Natural killer cell treated with Interleukin-12 subunit alpha and Interleukin-12 subunit beta and Interleukin-15 and Interleukin-18, amount 100 ng/mL, for 72 hours (primary cell): ENCODE data around the gene EPHA4. TPM values are rescaled to one million over a fixed set of nuclear protein-coding genes. Genes with fewer than 3 reads are reported as not detected.

Experiments
- ATAC-seq, 2 donors: fragments of 150-1000 bp; cut with Tn5 transposase in 1 of 2; sonication (Bioruptor Pico), chemical (Tn5 transposase) in 1 of 2; 2 replicates each; pipeline ENCODE4 v1.10.0; 2021
- DNase-seq: peaks from one replicate; pipeline ENCODE4 v3.0.0; 2022; ENCODE audit warnings: low spot score
- H3K27ac Mint-ChIP-seq, 2 donors: 1 replicate in 1 of 2; 2 replicates in 1 of 2; pipeline ENCODE4 v1.8.0; 2022; ENCODE audit warnings: mixed read lengths in 2 of 2, mild to moderate bottlenecking in 1 of 2, moderate library complexity in 1 of 2
- H3K27me3 Mint-ChIP-seq, 2 donors: 1 replicate in 1 of 2; 2 replicates in 1 of 2; pipeline ENCODE4 v1.8.0; 2022; ENCODE audit warnings: mixed read lengths in 2 of 2
- H3K36me3 Mint-ChIP-seq: one replicate; pipeline ENCODE4 v1.8.0; 2022; ENCODE audit warnings: mixed read lengths
- H3K4me1 Mint-ChIP-seq, 2 donors: 1 replicate in 1 of 2; 2 replicates in 1 of 2; pipeline ENCODE4 v1.8.0; 2022; ENCODE audit warnings: low read depth in 2 of 2, mixed read lengths in 2 of 2, mild to moderate bottlenecking in 1 of 2
- H3K4me3 Mint-ChIP-seq: one replicate; pipeline ENCODE4 v1.8.0; 2022; ENCODE audit warnings: mixed read lengths
- H3K9me3 Mint-ChIP-seq: 2 replicates; pipeline ENCODE4 v1.8.0; 2022; ENCODE audit warnings: mixed read lengths
- total RNA-seq, 2 donors: library from RNA; stranded (reverse); gene quantifications; one replicate each; pipeline ENCODE4 v1.2.3, GENCODE V29; 2022

EPHA4 gene
- total RNA-seq, 2 donors from 2014 or later: 9.7 to 20.7 TPM

DNA sequence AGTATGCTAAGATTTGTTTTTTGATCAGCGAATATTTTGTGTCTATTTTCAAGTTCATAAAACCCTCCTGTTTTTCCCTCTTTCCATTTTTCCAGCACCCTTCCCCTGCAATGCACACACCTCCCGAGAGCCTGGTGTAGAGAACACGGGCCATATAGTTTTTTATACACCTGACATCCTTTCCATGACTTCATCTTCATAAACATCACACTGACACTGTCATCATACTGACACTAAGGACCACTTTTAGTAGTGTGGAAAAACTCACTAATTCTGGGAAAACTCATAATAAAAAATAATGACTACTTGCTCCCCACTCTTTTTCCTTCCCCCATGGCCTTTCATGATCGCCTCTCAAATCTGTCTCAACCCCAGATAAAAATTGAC is 70.2 kb downstream of the EPHA4 start:
- Mint-ChIP-seq H3K27me3 (no peaks in the 10 kb centered on the region), H3K36me3 (no peaks in the 10 kb centered on the region), H3K9me3 (no peaks in the 10 kb centered on the region), H3K4me1 (peaks cover 15 to 25% of the 10 kb centered on the region in 2 donors), H3K4me3 (no peak overlapping the region), H3K27ac (no peak overlapping the region)
- no peak for DNase-seq
- no peak for ATAC-seq

DNA sequence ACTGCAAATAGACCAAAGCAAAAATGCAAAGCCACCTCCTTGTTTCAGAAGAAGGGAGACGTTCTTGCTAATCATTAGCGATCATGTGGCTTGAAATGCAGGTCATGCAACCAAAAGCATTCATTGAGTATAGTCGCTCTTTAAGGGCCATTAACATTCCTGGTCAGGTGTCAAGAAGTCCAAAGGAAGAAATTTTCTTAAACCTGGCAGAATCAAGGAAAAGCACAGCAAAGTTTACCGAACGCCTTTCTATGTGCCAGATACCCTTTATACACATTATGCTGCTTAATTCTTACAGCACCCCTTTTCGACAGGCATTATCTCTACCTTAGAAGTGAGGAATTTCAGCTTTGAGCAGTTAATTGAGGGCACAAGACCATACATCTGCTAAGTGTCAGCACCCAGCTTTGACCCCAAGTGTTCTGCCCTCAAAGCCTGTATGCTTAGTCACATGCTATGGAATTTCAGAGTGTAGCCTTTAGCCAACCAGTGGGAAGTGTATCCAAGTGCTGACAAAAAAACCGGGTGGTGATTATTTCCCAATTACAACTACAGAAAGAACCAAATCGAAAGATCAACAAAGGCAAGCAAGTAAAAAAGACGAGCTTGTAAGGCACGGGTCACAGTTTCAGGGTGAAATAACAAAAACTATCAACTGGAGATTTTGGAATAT is 70.8 kb downstream of the EPHA4 start:
- no peak for DNase-seq
- H3K9me3 Mint-ChIP-seq: no peaks in the 10 kb centered on the region
- no peak overlapping the region for H3K27ac Mint-ChIP-seq
- no peaks in the 10 kb centered on the region for H3K36me3 Mint-ChIP-seq
- H3K4me1 Mint-ChIP-seq: peaks cover 15 to 22% of the 10 kb centered on the region in 2 donors
- ATAC-seq: no peak
- H3K27me3 Mint-ChIP-seq: no peaks in the 10 kb centered on the region
- no peak overlapping the region for H3K4me3 Mint-ChIP-seq

DNA sequence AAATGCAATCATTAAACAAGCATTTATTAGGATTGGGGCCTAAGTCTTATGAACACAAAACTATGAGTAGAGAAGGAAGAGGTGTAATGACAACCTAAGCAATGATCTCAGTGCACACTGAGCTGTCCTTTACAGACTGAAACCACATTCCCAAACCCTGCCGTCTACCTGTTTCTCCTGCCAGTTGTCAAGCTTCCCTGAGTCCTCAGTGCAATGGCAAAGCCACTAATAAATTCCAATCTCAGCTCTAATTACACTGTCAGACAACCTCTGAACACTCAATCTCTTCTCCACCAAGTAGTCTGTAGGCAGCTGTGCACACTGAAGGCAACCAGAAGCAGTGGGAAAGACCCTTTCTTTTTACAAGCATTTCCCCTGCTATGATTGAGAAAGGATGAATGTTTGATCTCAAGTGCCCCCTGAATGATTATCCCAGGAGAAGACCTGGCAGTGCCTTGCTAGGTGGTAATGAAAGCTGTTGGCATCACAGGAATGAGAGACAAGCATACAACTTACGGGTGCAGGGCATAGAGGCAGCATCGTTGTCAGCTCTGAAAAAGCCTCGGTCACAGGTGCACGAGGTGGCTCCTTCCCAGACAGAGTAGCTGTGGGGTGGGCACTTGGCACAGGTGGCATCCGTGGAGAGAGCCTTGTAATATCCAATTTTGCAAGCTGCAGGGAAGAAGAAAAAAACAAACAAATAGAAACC is 71.4 kb downstream of the EPHA4 start:
- H3K4me3 Mint-ChIP-seq: no peak overlapping the region
- ATAC-seq (no peak), DNase-seq (no peak)
- H3K27me3 Mint-ChIP-seq: no peaks in the 10 kb centered on the region
- H3K36me3 Mint-ChIP-seq: no peaks in the 10 kb centered on the region
- peaks cover 15 to 22% of the 10 kb centered on the region in 2 donors for H3K4me1 Mint-ChIP-seq
- H3K9me3 Mint-ChIP-seq: no peaks in the 10 kb centered on the region
- H3K27ac Mint-ChIP-seq: no peak overlapping the region

DNA sequence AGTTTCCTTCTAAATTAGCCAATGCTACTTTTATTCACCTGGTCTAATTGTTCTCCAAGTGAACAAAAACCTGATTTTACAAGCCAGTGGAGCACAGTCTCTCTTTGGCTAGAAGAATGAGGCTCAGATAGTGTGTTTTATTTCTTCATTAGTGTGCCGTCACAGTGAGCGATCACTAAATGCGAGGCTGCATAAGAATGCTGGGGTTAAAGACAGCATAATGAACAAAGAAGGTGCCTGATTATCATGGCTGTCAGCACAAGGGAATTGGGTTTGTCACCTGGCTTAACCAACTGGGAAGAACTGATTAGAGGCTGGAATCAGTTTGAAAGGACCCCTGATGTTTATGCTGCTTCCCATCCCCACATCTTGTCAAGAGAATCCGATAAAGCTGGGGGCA is 76.4 kb downstream of the EPHA4 start:
- H3K36me3 Mint-ChIP-seq: no peaks in the 10 kb centered on the region
- peaks cover 0 to 5% of the 10 kb centered on the region in 2 donors for H3K4me1 Mint-ChIP-seq
- no peaks in the 10 kb centered on the region for H3K9me3 Mint-ChIP-seq
- DNase-seq (no peak), ATAC-seq (no peak)
- H3K4me3 Mint-ChIP-seq: no peak overlapping the region
- H3K27me3 Mint-ChIP-seq: no peaks in the 10 kb centered on the region
- H3K27ac Mint-ChIP-seq: no peak overlapping the region

DNA sequence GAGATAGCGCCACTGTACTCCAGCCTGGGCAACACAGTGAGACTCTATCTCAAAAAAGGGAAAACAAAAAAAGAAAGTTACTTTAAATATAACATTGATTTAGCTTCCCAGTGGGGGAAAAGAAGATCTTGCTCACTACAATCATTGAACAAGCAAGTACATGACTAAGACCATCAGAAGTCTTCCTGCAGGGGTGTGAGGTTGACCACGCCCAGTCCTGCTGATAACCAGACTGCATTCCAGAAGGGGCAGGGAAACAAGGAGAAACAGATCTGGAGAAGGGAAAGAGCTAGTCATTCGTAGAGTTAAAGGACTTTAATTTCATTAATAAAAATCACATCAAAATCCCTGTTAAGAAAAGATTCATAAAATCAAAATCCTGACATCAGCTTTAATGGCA is 77.5 kb downstream of the EPHA4 start:
- Mint-ChIP-seq H3K9me3 (no peaks in the 10 kb centered on the region), H3K27me3 (no peaks in the 10 kb centered on the region), H3K4me3 (no peak overlapping the region), H3K36me3 (no peaks in the 10 kb centered on the region), H3K27ac (no peak overlapping the region), H3K4me1 (peaks cover 0 to 5% of the 10 kb centered on the region in 2 donors)
- no peak for ATAC-seq
- DNase-seq: no peak

DNA sequence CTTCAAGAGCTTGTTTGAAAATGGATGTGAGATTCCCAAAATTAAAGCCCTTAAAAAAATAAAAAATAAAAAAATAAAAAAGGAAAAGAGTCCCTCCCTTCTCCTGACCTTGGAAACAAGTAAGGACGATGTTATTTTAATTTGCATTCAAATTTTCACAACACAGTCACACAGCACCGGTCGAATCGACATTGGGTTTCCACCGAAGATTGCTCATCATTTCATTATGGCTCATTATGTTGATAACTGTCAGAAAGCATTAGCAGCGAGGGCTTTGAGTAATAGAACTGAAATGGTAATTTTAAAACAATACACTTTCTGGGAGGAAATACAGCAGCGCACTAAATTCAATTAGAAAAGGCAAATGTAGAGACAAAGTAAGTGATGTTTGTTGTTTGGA is 78.7 kb downstream of the EPHA4 start:
- H3K27ac Mint-ChIP-seq: no peak overlapping the region
- no peaks in the 10 kb centered on the region for H3K36me3 Mint-ChIP-seq
- no peaks in the 10 kb centered on the region for H3K9me3 Mint-ChIP-seq
- H3K4me1 Mint-ChIP-seq: peaks cover 0 to 5% of the 10 kb centered on the region in 2 donors
- DNase-seq: no peak
- no peaks in the 10 kb centered on the region for H3K27me3 Mint-ChIP-seq
- H3K4me3 Mint-ChIP-seq: no peak overlapping the region
- no peak for ATAC-seq

DNA sequence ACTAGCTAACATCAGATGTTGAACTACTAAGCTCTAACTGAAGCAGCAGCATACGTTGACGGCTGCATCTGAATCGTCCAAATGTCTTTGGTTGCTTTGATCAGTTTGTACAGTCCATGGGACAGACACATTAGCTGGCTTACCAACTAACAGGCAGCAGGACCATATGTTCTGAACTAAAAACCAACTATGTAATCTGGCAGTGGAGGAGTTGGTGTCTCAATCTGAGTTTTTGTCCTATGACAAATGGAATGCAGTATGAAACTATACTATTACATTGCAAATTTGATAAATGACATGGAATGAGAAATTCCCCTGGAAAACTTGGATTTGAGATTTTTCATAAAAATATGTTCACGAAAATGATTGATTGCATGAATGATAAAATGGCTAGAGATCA is 79.5 kb downstream of the EPHA4 start:
- Mint-ChIP-seq H3K27ac (no peak overlapping the region), H3K9me3 (no peaks in the 10 kb centered on the region), H3K36me3 (no peaks in the 10 kb centered on the region), H3K4me3 (no peak overlapping the region), H3K27me3 (no peaks in the 10 kb centered on the region), H3K4me1 (peaks cover 0 to 2% of the 10 kb centered on the region in 2 donors)
- no peak for DNase-seq
- no peak for ATAC-seq

DNA sequence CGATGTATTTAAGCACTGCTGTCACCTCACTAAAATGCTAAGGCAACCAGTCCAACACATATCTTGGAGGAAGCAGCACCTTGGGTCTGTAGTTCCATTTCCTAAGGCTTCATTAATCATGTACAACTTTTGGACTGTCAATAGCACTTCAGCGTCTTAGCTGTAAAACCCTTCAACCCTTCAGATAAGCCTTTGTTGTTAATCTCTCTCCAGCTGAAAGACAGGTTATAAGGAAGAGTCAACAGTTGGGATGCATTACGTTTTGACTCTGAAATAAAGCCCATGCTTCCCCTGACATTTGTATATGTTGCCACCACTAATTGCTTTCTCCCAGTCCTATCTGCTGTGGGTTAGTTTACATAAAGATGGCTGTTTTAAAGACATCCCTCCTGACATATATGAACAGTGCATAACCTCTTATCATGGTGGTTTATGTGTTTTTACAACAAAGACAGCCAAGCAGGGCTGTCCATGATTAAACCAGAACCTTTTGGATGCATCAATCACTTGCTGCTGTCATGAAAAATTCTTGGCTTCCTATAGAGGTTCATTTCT is 81.5 kb downstream of the EPHA4 start:
- H3K27ac Mint-ChIP-seq: no peak overlapping the region
- DNase-seq (no peak), ATAC-seq (no peak)
- H3K4me3 Mint-ChIP-seq: no peak overlapping the region
- H3K27me3 Mint-ChIP-seq: no peaks in the 10 kb centered on the region
- H3K4me1 Mint-ChIP-seq: peaks cover 0 to 2% of the 10 kb centered on the region in 2 donors
- no peaks in the 10 kb centered on the region for H3K36me3 Mint-ChIP-seq
- no peaks in the 10 kb centered on the region for H3K9me3 Mint-ChIP-seq

DNA sequence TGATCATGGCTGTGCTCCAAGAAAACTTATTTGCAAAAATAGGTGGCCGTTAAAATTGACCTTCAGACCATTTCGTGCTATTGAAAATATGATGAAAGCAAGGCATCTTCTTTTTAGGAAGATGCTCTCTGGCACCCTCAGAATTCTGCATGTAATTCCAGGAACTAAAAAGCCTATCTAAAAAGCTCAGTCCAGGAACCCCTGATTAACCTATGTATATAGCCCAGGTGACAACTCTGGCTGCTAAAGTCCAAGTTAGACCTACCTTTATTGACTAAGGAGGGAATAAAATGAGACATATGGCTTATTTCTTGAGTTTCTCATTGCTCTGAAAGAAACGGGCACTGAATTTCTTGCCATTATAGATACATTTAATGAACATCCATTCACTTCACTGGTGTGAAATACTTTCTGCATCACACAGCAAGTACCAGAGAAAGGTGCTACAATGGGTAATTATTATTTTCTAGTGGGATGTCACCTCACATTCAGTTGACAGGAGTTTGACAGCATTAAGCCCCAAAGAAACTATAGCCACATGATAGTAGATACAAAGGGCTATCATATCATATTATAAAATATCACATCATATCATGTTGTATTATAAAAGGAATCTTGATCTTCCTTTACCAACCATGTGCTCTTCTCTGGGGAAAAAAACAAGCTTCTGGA is 83.8 kb downstream of the EPHA4 start:
- Mint-ChIP-seq H3K27ac (no peak overlapping the region), H3K4me3 (no peak overlapping the region), H3K36me3 (no peaks in the 10 kb centered on the region), H3K9me3 (no peaks in the 10 kb centered on the region), H3K4me1 (no peaks in the 10 kb centered on the region), H3K27me3 (no peaks in the 10 kb centered on the region)
- ATAC-seq (no peak), DNase-seq (no peak)

DNA sequence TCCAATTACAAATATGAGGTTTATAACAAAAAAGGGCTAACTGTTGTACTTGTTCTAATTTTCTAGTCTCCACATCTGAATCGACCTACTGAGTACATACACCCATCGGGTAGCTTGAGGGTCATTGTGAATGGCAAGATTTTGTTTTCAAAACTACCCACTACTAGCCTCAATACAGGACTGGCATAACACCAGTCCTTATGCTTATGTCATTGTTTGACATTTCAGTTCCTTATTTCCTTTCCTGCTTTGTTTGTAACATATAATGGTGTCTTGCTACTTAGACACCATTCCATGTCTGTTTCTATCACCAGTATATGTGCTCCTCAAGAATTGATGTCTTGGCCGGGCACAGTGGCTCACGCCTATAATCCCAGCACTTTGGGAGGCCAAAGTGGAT is 86.0 kb downstream of the EPHA4 start:
- no peak overlapping the region for H3K27ac Mint-ChIP-seq
- H3K36me3 Mint-ChIP-seq: no peaks in the 10 kb centered on the region
- no peaks in the 10 kb centered on the region for H3K9me3 Mint-ChIP-seq
- no peaks in the 10 kb centered on the region for H3K4me1 Mint-ChIP-seq
- H3K4me3 Mint-ChIP-seq: no peak overlapping the region
- no peak for DNase-seq
- H3K27me3 Mint-ChIP-seq: no peaks in the 10 kb centered on the region
- no peak for ATAC-seq

DNA sequence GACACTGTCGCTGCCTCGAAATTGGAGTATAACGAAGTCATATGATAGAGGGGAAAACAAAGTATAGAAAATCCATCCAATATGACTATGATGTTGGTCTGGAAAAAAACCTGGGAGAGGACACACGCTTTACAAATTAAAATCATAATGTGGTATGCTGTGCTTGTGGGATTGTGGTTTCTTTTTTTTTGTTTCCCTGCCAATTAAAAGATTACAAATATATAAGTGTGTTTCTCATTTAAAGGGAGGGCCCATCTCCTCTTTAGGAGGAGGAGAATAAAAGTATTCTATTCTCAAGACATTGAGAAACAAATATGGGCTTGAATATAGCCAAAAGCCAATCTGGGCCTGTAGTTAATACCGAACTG is 86.6 kb downstream of the EPHA4 start:
- Mint-ChIP-seq H3K9me3 (no peaks in the 10 kb centered on the region), H3K27me3 (no peaks in the 10 kb centered on the region), H3K4me3 (no peak overlapping the region), H3K36me3 (no peaks in the 10 kb centered on the region), H3K4me1 (no peaks in the 10 kb centered on the region), H3K27ac (no peak overlapping the region)
- no peak for ATAC-seq
- no peak for DNase-seq

DNA sequence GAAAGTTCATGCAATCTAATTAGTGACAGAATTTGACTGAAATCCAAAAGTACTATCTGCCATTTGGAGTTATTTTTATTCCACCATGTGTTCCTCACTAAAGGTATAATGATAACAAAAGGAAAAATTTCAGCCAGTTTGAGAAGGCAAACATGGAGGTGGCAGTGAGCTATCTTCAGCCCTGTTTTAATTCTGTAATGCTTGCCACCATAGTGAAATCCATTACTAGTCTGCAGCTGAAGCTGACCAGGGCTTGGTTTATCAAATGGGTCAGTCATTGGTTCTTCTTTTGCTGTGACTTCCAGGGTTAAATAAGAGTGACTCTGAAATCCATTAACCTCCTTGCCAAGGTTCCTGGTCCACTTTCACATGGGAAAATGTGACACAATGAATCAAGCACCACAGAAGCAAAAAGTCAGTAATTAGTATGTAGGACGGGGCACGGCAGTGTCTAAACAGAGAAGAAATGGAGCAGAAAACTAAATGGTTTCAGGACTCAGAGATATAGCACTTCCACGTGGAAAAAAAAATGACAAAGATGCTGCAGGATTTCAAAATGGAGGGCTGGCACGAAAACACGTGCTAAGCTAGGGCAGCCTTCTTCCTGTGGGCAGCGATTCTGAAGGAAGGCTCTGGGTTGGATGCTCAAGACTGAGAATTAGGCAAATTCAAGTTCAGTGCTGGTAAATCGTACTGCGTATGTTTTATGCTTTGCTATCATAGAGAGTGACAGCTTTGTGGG is 87.2 kb downstream of the EPHA4 start:
- no peak for ATAC-seq
- no peak overlapping the region for H3K27ac Mint-ChIP-seq

DNA sequence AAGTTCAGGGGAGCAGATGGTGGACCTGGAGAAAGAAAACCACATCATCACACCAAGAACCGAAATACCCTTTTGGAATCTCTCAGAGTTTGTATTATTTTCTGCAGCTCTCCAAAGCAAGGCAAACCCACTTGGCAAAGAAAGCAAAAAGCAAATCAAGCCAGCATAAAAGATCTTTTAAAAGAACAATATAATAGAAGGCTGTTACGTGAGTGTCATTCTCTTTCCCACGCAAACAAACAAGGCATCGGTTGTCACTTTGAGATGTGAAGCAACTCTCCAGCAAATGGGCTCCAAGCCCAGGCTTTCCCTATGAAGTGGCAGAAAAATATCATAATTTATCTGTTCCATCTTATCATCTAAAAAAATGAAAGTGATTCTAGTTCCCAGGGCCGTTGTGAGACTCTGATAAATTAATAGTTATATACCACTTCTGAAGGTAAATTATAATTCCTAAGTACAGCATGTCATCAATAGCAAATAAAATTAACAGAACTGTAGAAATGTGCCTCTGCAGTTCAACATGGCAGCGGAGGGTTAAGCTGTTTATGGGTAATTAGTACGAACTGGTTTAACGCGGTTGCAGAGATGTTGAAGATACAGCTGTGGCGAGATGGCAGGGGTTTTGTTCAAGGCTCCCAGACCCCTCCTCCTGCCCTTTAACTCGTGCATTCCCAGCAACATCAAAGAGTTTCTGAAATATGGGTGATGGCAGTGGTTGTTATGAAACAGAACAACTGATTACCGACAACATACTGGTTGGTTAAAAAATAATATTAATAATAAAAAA is 89.2 kb downstream of the EPHA4 start:
- no peaks in the 10 kb centered on the region for H3K27me3 Mint-ChIP-seq
- no peak overlapping the region for H3K27ac Mint-ChIP-seq
- no peaks in the 10 kb centered on the region for H3K9me3 Mint-ChIP-seq
- DNase-seq: no peak
- H3K4me1 Mint-ChIP-seq: no peaks in the 10 kb centered on the region
- ATAC-seq: no peak
- H3K36me3 Mint-ChIP-seq: no peaks in the 10 kb centered on the region
- no peak overlapping the region for H3K4me3 Mint-ChIP-seq

More for the DNA sequence above, 87.2 kb downstream of the EPHA4 start:
- H3K9me3 Mint-ChIP-seq: no peaks in the 10 kb centered on the region
- H3K4me1 Mint-ChIP-seq: no peaks in the 10 kb centered on the region
- H3K36me3 Mint-ChIP-seq: no peaks in the 10 kb centered on the region
- no peaks in the 10 kb centered on the region for H3K27me3 Mint-ChIP-seq
- DNase-seq: no peak
- H3K4me3 Mint-ChIP-seq: no peak overlapping the region
